IMR-90 (cell line): Measurements from ENCODE around the gene RPS3.

Source experiments
- CTCF ChIP-seq: conservative IDR thresholded peaks from 2 replicates; pipeline ENCODE4 v1.5.1; 2012; ENCODE audit warnings: mild to moderate bottlenecking, low read depth, low read length, improper control_type of control experiment
- MAFK ChIP-seq: IDR thresholded peaks from 2 replicates; pipeline ENCODE4 v1.6.1; 2012; ENCODE audit warnings: low read depth, low read length, improper control_type of control experiment

GRCh38 chr11:75449271-75449670 lies 50.0 kb downstream of the RPS3 start:
- TF ChIP-seq MAFK = no peak
- TF ChIP-seq CTCF = no peak
